NCI-H748 (cell line): ENCODE data around the gene DCAF5.

Experiments used
- DNase-seq: peaks from one replicate; lab custom pipeline; 2025; ENCODE audit not compliant: unreplicated experiment; lab: John Stamatoyannopoulos, UW

The DCAF5 gene

DNA sequence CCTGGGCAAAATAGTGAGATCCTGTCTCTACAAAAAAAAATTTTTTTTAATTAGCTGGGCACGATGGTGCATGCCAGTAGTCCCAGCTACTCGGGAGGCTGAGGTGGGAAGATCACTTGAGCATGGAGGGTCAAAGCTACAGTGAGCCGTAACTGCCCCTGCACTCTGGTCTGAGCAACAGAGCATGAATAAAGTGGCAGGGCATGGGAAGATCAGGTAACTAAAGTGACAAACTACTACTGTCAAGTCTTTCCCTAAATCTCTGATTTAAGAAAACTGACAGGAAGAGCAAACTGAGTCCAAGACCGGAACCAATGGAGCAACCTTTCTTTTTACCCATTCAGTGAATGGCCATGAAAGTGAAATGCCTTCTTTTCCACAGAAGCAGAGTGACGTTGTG is 10.8 kb downstream of the DCAF5 start:
- no peak for DNase-seq

- no peak for DNase-seq
Observed at GRCh38 chr14:69141550-69141949, 11.4 kb downstream of the DCAF5 start.

- DNase-seq = no peak
Observed at GRCh38 chr14:69139743-69140142, 13.2 kb downstream of the DCAF5 start.

- DNase-seq = no peak
Observed at GRCh38 chr14:69137843-69138535, 14.9 kb downstream of the DCAF5 start.

GRCh38 chr14:69137416-69137815 is 15.5 kb downstream of the DCAF5 start:
- no peak for DNase-seq

- peak; percentile 58 for DNase-seq
Observed at GRCh38 chr14:69135133-69135532, 17.8 kb downstream of the DCAF5 start.

DNA sequence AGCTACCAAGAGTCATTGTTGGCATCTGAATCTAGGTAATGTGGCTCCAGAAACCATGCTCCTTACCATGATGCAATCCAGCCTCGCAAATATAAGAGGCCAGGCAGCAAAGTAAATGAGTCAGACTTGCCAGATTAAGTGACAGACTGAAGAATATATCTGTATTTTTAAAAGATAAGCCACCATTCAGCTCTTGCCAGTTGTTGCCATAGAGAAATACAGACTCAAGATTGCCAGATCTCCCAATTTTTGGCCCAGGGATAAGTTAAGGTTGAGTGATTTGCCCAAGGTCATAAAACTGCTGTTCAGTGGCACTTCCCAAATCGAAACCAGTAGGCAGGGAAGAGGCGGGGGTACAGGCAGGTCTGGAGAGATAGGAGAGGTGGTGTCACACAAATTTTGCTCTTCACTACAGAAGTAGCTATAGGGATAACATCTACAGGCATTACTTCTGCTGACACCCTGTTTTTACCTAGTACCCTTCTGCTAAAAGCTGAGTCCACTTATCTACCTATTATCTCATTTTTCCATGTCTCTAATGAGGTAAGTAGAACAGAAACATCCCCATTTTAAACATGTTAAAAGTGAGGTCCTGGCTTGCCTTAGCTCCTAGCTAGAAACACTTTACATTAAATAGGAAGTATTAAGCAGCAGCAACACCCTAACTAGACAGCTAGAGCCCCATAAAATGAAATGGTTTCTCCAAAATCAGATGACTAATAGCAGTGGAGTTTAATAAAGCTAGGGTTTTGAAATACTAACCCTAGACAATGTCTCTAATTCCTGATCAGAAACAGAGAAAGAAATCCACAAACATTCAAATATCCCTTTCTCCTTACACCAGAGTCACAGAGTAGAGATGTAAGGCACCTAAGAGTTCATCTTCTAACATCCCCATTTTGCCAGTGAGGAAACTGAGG is 19.5 kb downstream of the DCAF5 start:
- DNase-seq = no peak

- no peak for DNase-seq
Observed at GRCh38 chr14:69132513-69133181, 20.3 kb downstream of the DCAF5 start.

- no peak for DNase-seq
Observed at GRCh38 chr14:69131176-69131575, 21.7 kb downstream of the DCAF5 start.

- DNase-seq = peak; percentile 74
Observed at GRCh38 chr14:69129264-69129880, 23.5 kb downstream of the DCAF5 start.

- no peak for DNase-seq
Observed at GRCh38 chr14:69118305-69118704, 34.6 kb downstream of the DCAF5 start.

- DNase-seq = no peak
Observed at GRCh38 chr14:69117020-69117767, 35.7 kb downstream of the DCAF5 start.

- DNase-seq = no peak
Observed at GRCh38 chr14:69115407-69116185, 37.3 kb downstream of the DCAF5 start.

- no peak for DNase-seq
Observed at GRCh38 chr14:69114763-69115162, 38.2 kb downstream of the DCAF5 start.

DNA sequence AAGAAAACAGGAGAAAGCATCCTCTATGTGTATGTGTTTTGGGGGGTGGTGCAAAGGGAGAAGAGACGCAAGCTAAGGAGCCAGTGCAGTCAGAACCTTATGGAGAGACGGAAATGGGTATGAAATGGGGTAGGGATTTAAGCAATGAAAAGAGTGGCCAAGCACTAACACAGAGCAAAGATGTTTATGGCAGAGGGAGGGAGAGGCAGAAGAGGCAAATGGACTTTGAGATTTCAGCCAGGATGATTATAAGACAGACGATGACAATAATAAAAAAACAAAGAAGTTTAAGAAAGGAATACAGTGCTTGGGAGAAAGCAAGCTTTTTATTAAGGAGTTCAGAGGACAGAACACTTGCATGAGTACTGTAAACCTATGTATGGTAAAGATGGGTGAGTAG is 44.6 kb downstream of the DCAF5 start:
- DNase-seq = no peak

- DNase-seq = peak; percentile 73
Observed at GRCh38 chr14:69107407-69108003, 45.4 kb downstream of the DCAF5 start.

DNA sequence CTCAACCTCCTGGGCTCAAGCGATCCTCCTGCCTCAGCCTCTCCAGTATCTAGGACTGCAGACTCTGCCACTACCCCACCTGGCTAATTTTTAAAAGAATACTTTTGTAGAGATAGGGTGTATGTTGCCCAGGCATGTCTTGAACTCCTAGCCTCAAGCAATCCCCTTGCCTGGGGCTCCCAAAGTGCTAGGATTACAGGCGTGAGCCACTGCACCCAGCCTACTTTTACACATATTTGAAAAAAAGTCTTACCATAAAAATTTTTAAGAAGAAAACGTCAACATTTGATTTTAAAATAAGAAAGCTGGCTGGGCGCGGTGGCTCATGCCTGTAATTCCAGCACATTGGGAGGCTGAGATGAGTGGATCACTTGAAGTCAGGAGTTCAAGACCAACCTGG is 46.5 kb downstream of the DCAF5 start:
- no peak for DNase-seq

DNA sequence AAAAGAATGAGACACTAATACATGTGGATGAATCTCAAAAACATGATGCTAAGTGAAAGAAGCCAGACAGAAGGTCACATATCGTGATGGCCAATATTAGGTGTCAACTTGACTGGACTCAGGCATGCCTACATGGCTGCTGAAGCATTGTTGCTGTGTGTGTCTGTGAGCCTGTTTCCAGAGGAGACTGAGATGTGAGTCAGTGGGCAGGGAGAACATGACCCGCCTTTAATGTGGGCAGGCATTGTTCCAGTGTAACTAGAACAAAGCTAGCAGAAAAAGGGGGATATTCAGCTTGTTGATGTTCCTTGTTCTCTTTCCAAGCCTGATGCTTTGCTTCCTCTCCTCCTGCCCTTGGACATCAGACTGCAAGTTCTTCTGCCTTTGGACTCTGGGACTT is 47.6 kb downstream of the DCAF5 start:
- no peak for DNase-seq

DNA sequence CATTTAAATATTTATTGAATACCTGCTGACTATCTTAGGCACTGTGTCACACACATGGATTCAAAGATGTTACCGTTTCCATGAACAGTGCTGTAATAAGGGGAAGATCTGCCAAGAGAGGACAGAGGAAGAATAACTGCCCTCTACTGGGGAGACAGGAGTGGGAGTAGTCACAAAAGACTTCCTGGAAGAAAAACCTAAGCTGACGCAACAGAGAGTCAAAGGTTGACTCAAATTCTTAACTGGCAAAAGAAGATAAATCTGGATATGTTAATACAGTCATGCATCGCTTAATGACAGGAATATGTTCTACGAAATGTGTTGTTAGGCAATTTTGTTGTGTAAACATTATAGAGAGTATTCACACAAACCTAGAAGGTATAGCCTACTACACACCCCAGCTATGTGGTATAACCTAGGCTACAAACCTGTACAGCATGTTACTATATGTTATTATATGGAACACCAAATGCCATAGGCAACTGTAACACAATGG is 51.5 kb downstream of the DCAF5 start:
- DNase-seq = no peak
